ENCODE measurements around the gene STEAP1B.

The STEAP1B gene

DNA sequence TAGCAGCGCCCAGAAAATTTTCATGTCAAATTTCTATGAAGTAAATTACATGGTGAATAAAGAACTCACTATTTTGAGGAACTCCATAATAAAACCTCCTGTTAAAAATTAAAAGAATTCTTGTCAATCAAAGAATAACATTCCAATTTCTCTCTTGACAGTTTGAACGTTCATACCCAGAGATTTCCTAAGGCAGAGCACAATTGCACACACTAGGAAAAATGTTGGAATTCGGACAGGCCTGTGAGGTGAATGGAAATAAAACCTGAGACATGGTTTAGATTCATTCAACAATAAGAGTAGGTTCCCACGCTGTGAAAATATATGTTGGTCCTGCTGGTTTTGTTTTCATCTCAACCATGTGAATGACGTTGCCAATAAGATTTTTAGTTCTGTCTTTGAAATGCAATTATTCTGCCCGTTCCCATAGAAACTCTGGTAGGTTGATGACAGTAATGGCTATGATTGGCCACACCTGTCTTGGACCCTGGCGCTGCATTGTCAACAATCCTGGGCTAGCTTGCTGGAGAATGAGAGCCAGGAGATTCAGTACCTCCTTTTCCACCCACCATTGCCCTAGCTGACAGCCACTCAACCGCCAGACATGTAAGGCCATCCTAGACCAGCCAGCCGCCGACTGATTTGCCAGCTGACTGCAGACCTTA is 99.7 kb downstream of the STEAP1B start:
- DNase-seq (ENCODE audit: low spot score), result no peak

GRCh38 chr7:22399546-22399945 is 100.4 kb downstream of the STEAP1B start:
- no peak for DNase-seq (ENCODE audit: low spot score)

- no peak for DNase-seq (ENCODE audit: low spot score)
These were observed 100.9 kb downstream of the STEAP1B start for GRCh38 chr7:22399091-22399490.

GRCh38 chr7:22397981-22398380 is 102.0 kb downstream of the STEAP1B start:
- DNase-seq (ENCODE audit: low spot score), result no peak

- DNase-seq (ENCODE audit: low spot score), result no peak
These were observed 104.8 kb downstream of the STEAP1B start for GRCh38 chr7:22395222-22395621.

DNA sequence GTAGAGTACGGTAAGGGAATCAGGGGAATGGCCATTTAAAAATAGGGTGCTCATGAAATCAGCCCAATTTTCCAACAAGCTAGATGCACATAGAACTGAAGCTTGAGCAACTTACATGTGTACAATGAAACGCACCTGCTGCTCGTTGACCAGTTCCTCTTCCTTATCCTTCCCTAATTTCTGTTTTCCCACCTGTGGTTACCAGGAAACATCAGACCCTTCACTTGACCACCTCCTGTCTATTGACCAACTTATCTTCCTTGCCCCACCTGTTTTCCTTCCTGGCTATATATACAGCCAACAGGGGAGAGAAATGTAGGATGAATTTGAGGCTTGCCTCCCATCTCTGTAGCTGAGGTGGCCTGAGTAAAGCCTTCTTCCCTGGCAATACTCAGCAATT is 105.2 kb downstream of the STEAP1B start:
- DNase-seq (ENCODE audit: low spot score), result no peak

DNA sequence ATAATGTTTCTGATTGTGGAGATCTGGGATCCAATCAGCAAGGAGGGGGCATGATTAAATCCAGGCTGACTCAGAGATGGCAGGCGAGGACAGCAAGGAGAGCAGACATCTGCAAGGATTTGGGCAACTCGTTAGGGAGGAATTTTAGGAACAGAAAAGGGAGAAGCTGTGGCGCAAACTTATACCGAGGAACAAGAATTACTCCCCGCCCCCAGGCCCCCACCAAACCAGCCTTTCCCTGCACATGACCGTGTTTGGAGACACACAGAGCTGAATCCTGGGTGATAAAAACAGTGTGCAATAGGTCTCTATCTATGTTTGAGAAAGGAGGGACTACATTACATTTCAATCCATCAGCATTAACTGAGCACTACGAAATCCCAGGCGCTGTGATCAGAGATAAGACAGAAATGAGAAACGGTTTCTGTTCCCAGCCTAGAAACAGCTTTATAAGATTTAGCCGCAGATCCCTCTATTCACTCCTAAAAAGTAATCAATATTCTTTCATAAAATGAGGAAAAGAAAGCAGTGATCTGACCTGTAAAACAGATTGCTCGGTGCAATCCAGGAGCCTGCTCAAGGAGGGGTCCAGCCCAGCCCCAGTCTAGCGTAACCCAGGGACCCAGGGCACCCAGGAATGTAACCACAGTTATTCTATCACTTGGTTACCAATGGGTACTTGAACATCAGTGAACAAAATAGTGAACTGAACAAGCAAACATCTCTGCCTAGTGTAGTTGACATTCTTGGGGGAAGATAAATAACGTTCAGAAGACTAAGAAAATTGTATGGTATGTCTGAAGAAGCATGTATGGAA is 105.9 kb downstream of the STEAP1B start:
- no peak for DNase-seq (ENCODE audit: low spot score)

DNA sequence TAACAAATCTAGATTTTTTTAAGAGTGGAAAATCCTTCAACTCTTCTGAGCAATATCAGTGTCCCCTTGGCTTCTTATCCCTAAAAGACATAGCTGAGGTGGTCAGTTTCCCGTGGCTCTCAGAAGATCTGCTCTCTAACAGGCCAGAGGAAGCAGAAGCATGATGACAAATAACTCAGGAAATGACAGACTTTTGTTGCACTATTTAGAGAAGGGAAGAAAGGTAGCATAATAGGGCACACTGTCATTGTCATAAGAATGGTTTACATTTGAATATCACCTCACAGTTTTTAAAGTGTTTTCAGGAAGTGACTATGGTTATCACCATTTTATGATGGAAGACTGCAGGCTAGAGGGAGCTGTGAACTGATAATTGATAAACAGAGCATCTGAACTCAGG is 109.5 kb downstream of the STEAP1B start:
- DNase-seq (ENCODE audit: low spot score), result no peak

GRCh38 chr7:22389892-22390291 is 110.1 kb downstream of the STEAP1B start:
- no peak for DNase-seq (ENCODE audit: low spot score)

DNA sequence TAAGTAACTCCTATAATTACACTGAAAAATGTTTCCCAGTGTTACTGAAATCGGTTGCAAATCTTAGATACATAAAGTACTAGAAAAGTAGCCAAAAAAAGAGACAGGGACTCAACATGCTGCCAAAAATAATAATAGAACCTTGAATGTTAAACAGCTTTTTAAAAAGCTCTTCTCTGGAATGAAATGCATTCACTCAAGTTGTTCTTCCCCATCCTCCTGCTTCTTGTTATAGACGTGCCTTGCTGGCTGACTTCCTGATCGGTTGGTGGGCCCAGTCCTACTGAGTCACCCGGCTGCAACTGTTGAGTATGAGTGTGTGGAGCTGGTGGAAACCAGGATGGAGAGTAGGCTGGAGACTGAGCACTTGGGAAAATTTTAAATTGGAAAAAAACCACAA is 112.4 kb downstream of the STEAP1B start:
- DNase-seq (ENCODE audit: low spot score), result no peak

DNA sequence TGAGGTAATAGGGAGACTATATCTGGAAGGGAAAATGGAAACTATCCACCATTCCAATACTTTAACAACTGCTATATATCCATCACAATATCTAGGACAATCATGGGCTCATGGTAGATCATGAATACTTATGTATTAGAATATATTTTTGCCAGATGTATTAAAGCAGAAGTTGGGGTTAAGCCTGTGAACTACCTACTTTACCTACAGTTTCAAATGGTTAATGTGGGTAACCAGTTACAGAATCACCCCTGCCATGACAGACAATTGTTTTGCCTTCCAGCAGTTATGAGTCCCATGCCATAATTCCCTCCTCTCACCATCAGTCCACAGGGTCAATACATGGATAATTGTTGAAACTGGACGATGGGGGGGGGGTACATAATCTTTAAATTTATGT is 113.1 kb downstream of the STEAP1B start:
- no peak for DNase-seq (ENCODE audit: low spot score)

DNA sequence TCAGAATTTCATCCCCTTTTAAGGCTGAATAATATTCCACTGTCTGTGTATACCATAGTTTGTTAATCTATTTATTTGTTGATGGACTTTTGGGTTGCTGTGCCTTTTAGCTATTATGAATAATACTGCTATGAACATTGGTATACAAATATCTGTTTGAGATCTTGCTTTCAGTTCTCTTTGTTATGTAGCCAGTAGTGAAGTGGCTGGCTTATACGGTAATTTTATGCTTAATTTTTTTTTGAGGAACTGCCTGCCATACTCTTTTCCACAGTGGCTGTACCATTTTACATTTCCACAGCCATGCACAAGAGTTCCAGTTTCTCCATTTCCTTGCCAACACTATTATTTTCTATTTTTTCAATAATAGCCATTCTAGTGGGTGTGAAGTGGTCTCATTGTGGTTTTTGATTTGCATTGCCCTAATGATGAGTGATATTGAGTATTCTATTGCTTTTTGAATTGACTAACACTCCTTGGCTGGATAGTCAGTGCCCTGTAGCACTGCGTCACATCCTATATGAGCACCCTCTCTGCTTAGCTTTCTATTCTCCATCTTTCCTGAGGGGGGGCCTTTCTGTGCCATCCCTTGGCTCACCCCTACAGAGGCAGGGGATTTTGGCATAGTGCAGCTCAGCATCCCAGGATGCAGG is 113.7 kb downstream of the STEAP1B start:
- DNase-seq (ENCODE audit: low spot score), result no peak

DNA sequence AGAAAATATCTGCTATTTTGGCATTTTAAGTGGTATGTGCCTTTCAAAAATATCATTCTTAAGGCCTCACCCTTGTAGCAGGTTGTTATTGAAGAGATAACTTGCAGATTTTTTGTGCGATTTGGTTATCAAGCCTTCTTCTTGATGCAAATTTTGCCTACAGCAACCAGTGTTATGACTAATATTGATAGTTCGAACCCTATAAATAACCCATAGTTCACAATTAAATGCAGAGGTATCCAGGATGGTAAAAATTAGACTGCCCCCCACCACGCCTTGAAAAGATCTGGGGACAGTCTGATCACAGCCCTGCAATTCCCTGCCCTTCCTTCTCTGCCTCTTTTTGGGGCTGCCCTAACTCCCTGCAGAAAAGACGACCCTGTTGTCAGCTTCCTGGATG is 114.7 kb downstream of the STEAP1B start:
- no peak for DNase-seq (ENCODE audit: low spot score)

DNA sequence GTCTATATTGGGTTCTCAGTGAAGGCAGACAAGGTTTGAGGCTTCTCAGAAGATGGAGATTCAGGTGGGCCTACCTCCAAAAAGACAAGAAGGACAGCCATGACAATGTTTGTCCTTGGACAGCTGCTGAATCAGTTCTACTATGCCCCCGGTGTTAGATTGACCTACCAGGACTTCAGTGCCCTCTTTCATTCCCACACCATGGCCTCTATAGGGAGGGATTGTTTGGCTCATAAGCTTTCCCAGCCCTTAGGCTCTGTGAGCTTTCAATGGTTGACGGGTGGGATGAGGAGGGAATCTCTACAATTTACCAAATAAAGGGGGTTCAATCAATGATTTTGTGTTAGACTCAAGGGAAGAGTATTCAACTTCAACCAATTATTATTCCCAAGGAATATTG is 119.7 kb downstream of the STEAP1B start:
- no peak for DNase-seq (ENCODE audit: low spot score)

DNA sequence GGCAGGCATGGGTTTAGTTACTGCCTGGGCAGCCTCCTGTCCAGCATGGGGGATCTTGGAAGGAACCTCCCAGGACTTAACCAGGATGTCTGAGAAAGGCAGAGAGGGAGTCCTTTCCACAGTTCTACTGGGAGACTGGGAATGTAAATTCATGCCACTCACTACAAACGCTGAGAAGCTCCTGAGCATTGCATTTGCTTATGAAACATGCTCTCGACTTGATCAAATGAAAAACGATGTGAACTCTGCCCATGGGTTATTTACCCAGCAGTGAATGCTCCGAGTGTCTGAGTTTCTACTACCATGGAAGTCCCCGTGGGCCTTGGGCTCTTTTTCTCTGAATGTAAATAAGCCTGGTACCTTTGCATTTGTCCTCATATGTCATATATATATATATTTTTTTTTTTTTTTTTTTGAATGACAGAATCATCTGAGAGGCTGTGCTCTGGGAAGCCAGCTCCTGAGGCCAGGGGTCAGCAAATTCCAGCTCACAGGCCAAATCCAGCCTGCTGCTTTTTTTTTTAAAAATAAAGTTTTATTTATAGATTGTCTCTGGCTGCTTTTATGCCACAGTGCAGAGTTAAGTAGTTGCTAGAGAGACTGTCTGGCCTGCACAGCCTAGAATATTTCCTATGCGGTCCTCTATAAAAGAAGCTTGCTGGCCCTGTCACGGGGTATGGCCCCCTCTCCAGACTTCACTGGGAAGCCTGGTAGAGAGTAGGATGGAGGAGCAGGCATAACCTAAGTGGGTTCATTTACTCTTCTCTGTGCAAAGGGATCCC is 121.6 kb downstream of the STEAP1B start:
- DNase-seq (ENCODE audit: low spot score), result no peak

DNA sequence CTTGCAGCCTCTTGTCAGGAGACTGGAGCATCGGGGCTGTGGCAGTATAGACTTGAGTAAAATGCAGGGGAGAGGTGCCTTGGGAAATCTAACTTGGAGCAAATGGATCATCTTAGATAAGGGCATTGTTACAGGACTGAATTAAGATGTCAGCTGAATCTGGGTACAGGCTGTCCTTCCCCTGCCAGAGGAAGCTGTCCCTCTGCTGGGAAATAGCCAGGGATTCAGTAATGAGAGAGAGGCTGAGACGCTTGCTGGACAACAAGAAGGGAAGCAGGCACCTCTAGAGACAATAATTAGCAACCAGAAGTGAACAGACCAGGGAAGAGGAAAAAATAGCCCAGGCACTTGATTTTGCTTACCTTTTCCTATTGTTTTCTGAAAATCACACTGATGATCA is 122.3 kb downstream of the STEAP1B start:
- no peak for DNase-seq (ENCODE audit: low spot score)

DNA sequence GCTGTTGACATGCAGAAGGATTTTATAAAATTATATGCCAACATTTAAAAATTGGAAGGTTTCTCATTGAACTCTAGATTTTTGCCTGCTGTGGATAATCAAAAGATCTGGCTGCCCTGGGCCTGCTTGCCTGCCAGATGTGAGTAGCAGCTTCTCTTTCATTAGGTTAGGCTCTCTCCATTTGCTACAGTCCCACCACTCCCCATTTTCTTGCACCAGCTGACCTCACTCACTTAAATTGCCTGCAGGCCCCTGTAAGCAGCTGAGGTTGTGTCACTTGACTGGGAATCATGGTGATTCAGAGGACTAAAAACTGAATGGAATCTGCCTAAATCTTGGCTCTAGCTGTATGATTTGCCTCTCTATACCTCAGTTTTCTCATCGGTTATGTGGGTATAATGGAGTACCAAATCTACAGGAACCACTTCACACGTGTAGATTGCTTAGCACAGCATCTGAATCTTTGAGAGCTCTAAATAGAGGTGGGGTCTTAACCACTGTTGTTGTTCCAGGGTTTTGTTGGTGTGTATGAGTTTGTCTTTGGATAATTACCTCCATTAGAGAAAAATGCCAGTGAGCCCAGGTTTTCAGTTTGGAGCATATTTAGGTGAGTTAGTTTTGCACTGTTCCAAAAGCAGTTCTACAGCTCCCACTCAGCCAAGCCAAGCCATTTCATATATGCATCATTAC is 124.5 kb downstream of the STEAP1B start:
- DNase-seq (ENCODE audit: low spot score), result no peak

DNA sequence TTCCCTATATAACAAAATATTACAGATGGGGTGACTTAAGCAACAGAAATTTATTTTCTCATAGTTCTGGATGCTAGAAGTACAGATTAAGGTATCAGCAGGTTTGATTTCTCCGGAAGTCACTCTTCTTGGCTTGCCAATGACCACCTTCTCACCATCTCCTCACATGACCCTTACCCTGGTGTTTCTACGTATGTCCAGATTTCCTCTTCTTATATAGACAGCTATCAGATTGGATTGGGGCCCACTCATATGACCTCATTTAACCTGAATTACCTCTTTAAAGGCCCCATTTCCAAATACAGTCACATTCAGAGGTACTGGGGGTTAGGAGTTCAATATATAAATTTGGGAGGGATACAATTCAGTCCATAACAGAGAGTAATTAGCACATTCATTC is 126.1 kb downstream of the STEAP1B start:
- no peak for DNase-seq (ENCODE audit: low spot score)

GRCh38 chr7:22373388-22373787 is 126.6 kb downstream of the STEAP1B start:
- no peak for DNase-seq (ENCODE audit: low spot score)

DNA sequence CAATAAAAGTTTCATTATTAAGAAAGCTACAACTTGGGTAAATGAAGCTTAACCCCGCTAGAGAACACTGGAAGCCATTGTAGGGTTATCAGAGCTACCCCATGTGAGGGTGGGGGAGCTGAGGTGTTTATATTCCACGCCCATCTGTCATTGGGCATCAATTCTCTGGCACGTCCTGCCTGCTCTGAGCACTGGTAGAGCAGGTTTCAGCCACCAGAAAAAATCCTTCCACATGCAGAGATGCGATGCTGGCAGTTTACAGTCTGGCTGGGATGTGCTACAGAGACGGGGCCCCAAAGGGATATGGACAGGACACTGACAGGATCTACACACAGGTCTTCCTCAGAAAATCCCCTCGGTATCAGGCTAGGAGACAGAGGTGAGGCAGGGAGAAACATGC is 127.1 kb downstream of the STEAP1B start:
- DNase-seq (ENCODE audit: low spot score), result no peak

- no peak for DNase-seq (ENCODE audit: low spot score)
These were observed 128.1 kb downstream of the STEAP1B start for GRCh38 chr7:22371878-22372277.

Measured in left forelimb (tissue), 1 donor.